Fibroblast of skin of left quadriceps (primary cell): ENCODE data around the gene MCF2L.

Source experiments
- DNase-seq, 2 experiments: peaks; one replicate each; pipeline ENCODE4 v3.0.0-alpha.2; 2013; ENCODE audit warnings: low read depth in 2 of 2

The MCF2L gene

GRCh38 chr13:113031465-113031864 is 62.5 kb downstream of the MCF2L start:
- no peak for DNase-seq

- DNase-seq = no peak
These were observed 63.3 kb downstream of the MCF2L start for GRCh38 chr13:113032291-113032690.

GRCh38 chr13:113033054-113033850 is 64.2 kb downstream of the MCF2L start:
- no peak for DNase-seq

GRCh38 chr13:113034451-113035212 is 65.6 kb downstream of the MCF2L start:
- DNase-seq = peak; percentile 18 to 22

GRCh38 chr13:113035213-113035800 is 66.3 kb downstream of the MCF2L start:
- DNase-seq = no peak

- DNase-seq = no peak
These were observed 67.4 kb downstream of the MCF2L start for GRCh38 chr13:113036401-113036800.

GRCh38 chr13:113040031-113040430 is 71.0 kb downstream of the MCF2L start:
- no peak for DNase-seq

- no peak for DNase-seq
These were observed 71.7 kb downstream of the MCF2L start for GRCh38 chr13:113040597-113041292.

GRCh38 chr13:113041293-113041690 is 72.3 kb downstream of the MCF2L start:
- DNase-seq = no peak

GRCh38 chr13:113041896-113042295 is 72.9 kb downstream of the MCF2L start:
- no peak for DNase-seq

GRCh38 chr13:113042456-113042855 is 73.4 kb downstream of the MCF2L start:
- DNase-seq = no peak

GRCh38 chr13:113043001-113043630 is 74.1 kb downstream of the MCF2L start:
- DNase-seq = no peak

GRCh38 chr13:113043931-113044330 is 74.9 kb downstream of the MCF2L start:
- no peak for DNase-seq

- no peak for DNase-seq
These were observed 75.5 kb downstream of the MCF2L start for GRCh38 chr13:113044391-113045114.

GRCh38 chr13:113045251-113046127 is 76.5 kb downstream of the MCF2L start:
- no peak for DNase-seq

GRCh38 chr13:113046128-113046882 is 77.3 kb downstream of the MCF2L start:
- DNase-seq = no peak

GRCh38 chr13:113046883-113047244 is 77.8 kb downstream of the MCF2L start:
- no peak for DNase-seq

- DNase-seq = no peak
These were observed 78.6 kb downstream of the MCF2L start for GRCh38 chr13:113047587-113047986.

- no peak for DNase-seq
These were observed 79.8 kb downstream of the MCF2L start for GRCh38 chr13:113048766-113049165.
